GM21381 (cell line): ENCODE measurements around the gene MRTFB.

Source experiments
- ATAC-seq: cut with Tn5 transposase; IDR thresholded peaks from one replicate; pipeline ENCODE4 v1.9.1; 2021; ENCODE audit warnings: mild to moderate bottlenecking, moderate library complexity; ENCODE audit not compliant: unreplicated experiment

Gene MRTFB

GRCh38 chr16:14128097-14128496 lies 57.0 kb downstream of the MRTFB start:
- ATAC-seq: no peak

- ATAC-seq: no peak
These were observed 58.4 kb downstream of the MRTFB start for GRCh38 chr16:14129502-14129901.

GRCh38 chr16:14131774-14132695 lies 60.9 kb downstream of the MRTFB start:
- no peak for ATAC-seq

- ATAC-seq: no peak
These were observed 61.6 kb downstream of the MRTFB start for GRCh38 chr16:14132696-14133048.

- ATAC-seq: no peak
These were observed 62.8 kb downstream of the MRTFB start for GRCh38 chr16:14133907-14134306.

- no peak for ATAC-seq
These were observed 64.6 kb downstream of the MRTFB start for GRCh38 chr16:14135704-14136103.

- ATAC-seq: no peak
These were observed 68.8 kb downstream of the MRTFB start for GRCh38 chr16:14139872-14140271.

- ATAC-seq: no peak
These were observed 69.8 kb downstream of the MRTFB start for GRCh38 chr16:14140923-14141322.

- no peak for ATAC-seq
These were observed 75.3 kb downstream of the MRTFB start for GRCh38 chr16:14146445-14146844.

- no peak for ATAC-seq
These were observed 76.9 kb downstream of the MRTFB start for GRCh38 chr16:14148016-14148415.

- ATAC-seq: no peak
These were observed 77.5 kb downstream of the MRTFB start for GRCh38 chr16:14148569-14148968.

GRCh38 chr16:14150796-14151195 lies 79.7 kb downstream of the MRTFB start:
- ATAC-seq: no peak

GRCh38 chr16:14151256-14152030 lies 80.3 kb downstream of the MRTFB start:
- ATAC-seq: no peak

- ATAC-seq: no peak
These were observed 84.6 kb downstream of the MRTFB start for GRCh38 chr16:14155572-14156190.

GRCh38 chr16:14164916-14165662 lies 94.0 kb downstream of the MRTFB start:
- ATAC-seq: no peak

- ATAC-seq: no peak
These were observed 97.0 kb downstream of the MRTFB start for GRCh38 chr16:14168146-14168545.

- ATAC-seq: no peak
These were observed 101.2 kb downstream of the MRTFB start for GRCh38 chr16:14172200-14172809.

- ATAC-seq: no peak
These were observed 104.0 kb downstream of the MRTFB start for GRCh38 chr16:14175086-14175485.

- no peak for ATAC-seq
These were observed 106.6 kb downstream of the MRTFB start for GRCh38 chr16:14177704-14178103.

GRCh38 chr16:14179116-14179515 lies 108.0 kb downstream of the MRTFB start:
- no peak for ATAC-seq
